ENCODE measurements around the gene RB1. TPM values are rescaled to one million over a fixed set of nuclear protein-coding genes. Genes with fewer than 3 reads are reported as not detected.

RB1 gene
- total and polyA plus RNA-seq, 9 of the 15 experiments (the other 6 are each of a cell fraction or from before 2014, with no cell fraction given): 5.0 to 23.8 (median 17.9) TPM

- peak; percentile 77 for TF ChIP-seq ZBTB40 (IDR thresholded peaks at IDR 0.05)
- TF ChIP-seq ZBTB40 (CRISPR knock-in tag; IDR thresholded peaks at IDR 0.05): no peak
- TF ChIP-seq MAFG (tag; conservative IDR thresholded peaks at IDR 0.05): 0 out of 2 replicates have a peak, but pooled peaks have one; percentile 5
- TF ChIP-seq ZNF695 (CRISPR knock-in tag; IDR thresholded peaks at IDR 0.05): no peak
- peak; percentile 77 for TF ChIP-seq ZNF316 (IDR thresholded peaks at IDR 0.05)
- no peak for TF ChIP-seq KDM2B (CRISPR knock-in tag; IDR thresholded peaks at IDR 0.05)
- peak; percentile 51; the same call in 1 of the 2 replicates for TF ChIP-seq C11orf30 (IDR thresholded peaks at IDR 0.05; ENCODE audit: low read depth)
- TF ChIP-seq ETV1 (tag; conservative IDR thresholded peaks at IDR 0.05; ENCODE audit: low read depth): peak; percentile 79
- no peak for TF ChIP-seq RBM39 (optimal IDR thresholded peaks at IDR 0.05; ENCODE audit: low read depth, low read length)
- TF ChIP-seq PHF20 (IDR thresholded peaks at IDR 0.05; ENCODE audit: partially characterized antibody): peak; percentile 32
- TF ChIP-seq SMC3 (conservative IDR thresholded peaks at IDR 0.05; ENCODE audit: insufficient read depth, low read depth, low read length): no peak
- TF ChIP-seq EP400 (IDR thresholded peaks at IDR 0.05): peak; percentile 40; the same call in 1 of the 2 replicates
- no peak for TF ChIP-seq TSC22D4 (tag; IDR thresholded peaks at IDR 0.05)
- no peak for TF ChIP-seq ZNF282 (CRISPR knock-in tag; IDR thresholded peaks at IDR 0.05)
- TF ChIP-seq, protein P1, sequence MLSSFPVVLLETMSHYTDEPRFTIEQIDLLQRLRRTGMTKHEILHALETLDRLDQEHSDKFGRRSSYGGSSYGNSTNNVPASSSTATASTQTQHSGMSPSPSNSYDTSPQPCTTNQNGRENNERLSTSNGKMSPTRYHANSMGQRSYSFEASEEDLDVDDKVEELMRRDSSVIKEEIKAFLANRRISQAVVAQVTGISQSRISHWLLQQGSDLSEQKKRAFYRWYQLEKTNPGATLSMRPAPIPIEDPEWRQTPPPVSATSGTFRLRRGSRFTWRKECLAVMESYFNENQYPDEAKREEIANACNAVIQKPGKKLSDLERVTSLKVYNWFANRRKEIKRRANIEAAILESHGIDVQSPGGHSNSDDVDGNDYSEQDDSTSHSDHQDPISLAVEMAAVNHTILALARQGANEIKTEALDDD (IDR thresholded peaks at IDR 0.05): peak; percentile 62; the same call in 1 of the 2 replicates
- TF ChIP-seq, protein P2, sequence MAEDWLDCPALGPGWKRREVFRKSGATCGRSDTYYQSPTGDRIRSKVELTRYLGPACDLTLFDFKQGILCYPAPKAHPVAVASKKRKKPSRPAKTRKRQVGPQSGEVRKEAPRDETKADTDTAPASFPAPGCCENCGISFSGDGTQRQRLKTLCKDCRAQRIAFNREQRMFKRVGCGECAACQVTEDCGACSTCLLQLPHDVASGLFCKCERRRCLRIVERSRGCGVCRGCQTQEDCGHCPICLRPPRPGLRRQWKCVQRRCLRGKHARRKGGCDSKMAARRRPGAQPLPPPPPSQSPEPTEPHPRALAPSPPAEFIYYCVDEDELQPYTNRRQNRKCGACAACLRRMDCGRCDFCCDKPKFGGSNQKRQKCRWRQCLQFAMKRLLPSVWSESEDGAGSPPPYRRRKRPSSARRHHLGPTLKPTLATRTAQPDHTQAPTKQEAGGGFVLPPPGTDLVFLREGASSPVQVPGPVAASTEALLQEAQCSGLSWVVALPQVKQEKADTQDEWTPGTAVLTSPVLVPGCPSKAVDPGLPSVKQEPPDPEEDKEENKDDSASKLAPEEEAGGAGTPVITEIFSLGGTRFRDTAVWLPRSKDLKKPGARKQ (CRISPR knock-in tag; IDR thresholded peaks at IDR 0.05): no peak
- TF ChIP-seq RNF2 (IDR thresholded peaks at IDR 0.05): peak; percentile 26; the same call in 1 of the 2 replicates
- TF ChIP-seq TAF9B (IDR thresholded peaks at IDR 0.05; ENCODE audit: partially characterized antibody): no peak
- 0 out of 2 replicates have a peak, but pooled peaks have one; percentile 28 for TF ChIP-seq SMAD3 (CRISPR knock-in tag; conservative IDR thresholded peaks at IDR 0.05)
Measured at GRCh38 chr13:48492470-48493065, 189.0 kb downstream of the RB1 start (continued).

Measured in K562 (cell line).